CD14-positive monocyte (primary cell): ENCODE measurements around the gene MYOZ3. TPM values are rescaled to one million over a fixed set of nuclear protein-coding genes. Genes with fewer than 3 reads are reported as not detected.

Experiments
- DNase-seq, 3 donors: peaks; one replicate each; pipeline ENCODE4 v3.0.0-alpha.2; 2011 to 2022
- H2AFZ ChIP-seq: 2 replicates; pipeline ENCODE4 v1.6.0; 2012; ENCODE audit warnings: mild to moderate bottlenecking, low read depth, low read length, inconsistent platforms; ENCODE audit not compliant: insufficient read depth, poor library complexity, severe bottlenecking
- H3K27ac ChIP-seq, 2 donors: 1 replicate in 1 of 2; 2 replicates in 1 of 2; pipeline ENCODE4 v1.5.1; 2012 to 2013; ENCODE audit warnings: low read length in 2 of 2, control low read depth in 1 of 2, inconsistent platforms in 1 of 2, low read depth in 1 of 2, mild to moderate bottlenecking in 1 of 2
- H3K27me3 ChIP-seq, 2 donors: one replicate each; pipeline versions ENCODE4 v1.6.0 to v1.6.1; 2011 to 2013; ENCODE audit warnings: low read length in 2 of 2; ENCODE audit not compliant: control insufficient read depth in 2 of 2, insufficient read depth in 2 of 2
- H3K36me3 ChIP-seq, 2 donors: replicated peaks in 1 of 2; 1 replicate in 1 of 2; 2 replicates in 1 of 2; pipeline versions ENCODE4 v1.5.1 to v1.6.1; 2012 to 2013; ENCODE audit warnings: low read length in 2 of 2, control low read depth in 1 of 2, inconsistent platforms in 1 of 2, mild to moderate bottlenecking in 1 of 2; ENCODE audit not compliant: insufficient read depth in 2 of 2, control insufficient read depth in 1 of 2
- H3K4me1 ChIP-seq, 2 donors: 1 replicate in 1 of 2; 2 replicates in 1 of 2; pipeline versions ENCODE4 v1.5.1 to v1.6.1; 2012 to 2013; ENCODE audit warnings: low read length in 2 of 2, control low read depth in 1 of 2, inconsistent platforms in 1 of 2, mild to moderate bottlenecking in 1 of 2, moderate library complexity in 1 of 2; ENCODE audit not compliant: insufficient read depth in 2 of 2, control insufficient read depth in 1 of 2
- H3K4me2 ChIP-seq: replicated peaks from 2 replicates; pipeline ENCODE3; 2012; ENCODE audit warnings: low read length, moderate library complexity, mild to moderate bottlenecking; ENCODE audit not compliant: poor library complexity, severe bottlenecking; ENCODE audit errors: extremely low read depth
- H3K4me3 ChIP-seq, 3 experiments: fragments of 200-600 bp in 1 of 3; sonication (generic) in 1 of 3; replicated peaks in 1 of 3; 1 replicate in 2 of 3; 2 replicates in 1 of 3; pipeline ENCODE4 v1.5.1; 2011 to 2013; ENCODE audit warnings: low read length in 3 of 3, mild to moderate bottlenecking in 3 of 3, control low read depth in 2 of 3, low read depth in 2 of 3, inconsistent platforms in 1 of 3, moderate library complexity in 1 of 3
- H3K79me2 ChIP-seq: 2 replicates; pipeline ENCODE4 v1.6.0; 2012; ENCODE audit warnings: mild to moderate bottlenecking, control low read depth, inconsistent platforms, low read length, moderate library complexity; ENCODE audit not compliant: insufficient read depth
- H3K9ac ChIP-seq: 2 replicates; pipeline ENCODE4 v1.6.0; 2017; ENCODE audit warnings: low read length, mild to moderate bottlenecking; ENCODE audit not compliant: insufficient read depth, poor library complexity, severe bottlenecking
- H3K9me3 ChIP-seq, 2 donors: replicated peaks in 1 of 2; 1 replicate in 1 of 2; 2 replicates in 1 of 2; pipeline versions ENCODE4 v1.5.1 to v1.6.1; 2012 to 2013; ENCODE audit warnings: low read length in 2 of 2, control low read depth in 1 of 2; ENCODE audit not compliant: control insufficient read depth in 1 of 2, insufficient read depth in 1 of 2
- H4K20me1 ChIP-seq: 2 replicates; pipeline ENCODE4 v1.6.0; 2012; ENCODE audit warnings: mild to moderate bottlenecking, low read length, control low read depth, moderate library complexity; ENCODE audit not compliant: insufficient read depth
- H3K27ac Mint-ChIP-seq, 7 donors: one replicate each; pipeline ENCODE4 v1.8.0; 2020; ENCODE audit warnings: mild to moderate bottlenecking in 7 of 7, mixed read lengths in 7 of 7, moderate library complexity in 6 of 7, inconsistent platforms in 2 of 7
- H3K27me3 Mint-ChIP-seq, 3 donors: one replicate each; pipeline ENCODE4 v1.8.0; 2021 to 2022; ENCODE audit warnings: low read depth in 3 of 3, mild to moderate bottlenecking in 3 of 3, mixed read lengths in 3 of 3, moderate library complexity in 3 of 3, inconsistent platforms in 1 of 3
- H3K36me3 Mint-ChIP-seq, 2 donors: one replicate each; pipeline ENCODE4 v1.8.0; 2020; ENCODE audit warnings: mixed read lengths in 2 of 2, inconsistent platforms in 1 of 2, mild to moderate bottlenecking in 1 of 2
- H3K4me1 Mint-ChIP-seq: one replicate; pipeline ENCODE4 v1.8.0; 2020; ENCODE audit warnings: mild to moderate bottlenecking, mixed read lengths
- H3K4me3 Mint-ChIP-seq, 2 donors: one replicate each; pipeline ENCODE4 v1.8.0; 2020; ENCODE audit warnings: mild to moderate bottlenecking in 2 of 2, mixed read lengths in 2 of 2, moderate library complexity in 1 of 2
- H3K9me3 Mint-ChIP-seq, 7 donors: one replicate each; pipeline ENCODE4 v1.8.0; 2020 to 2022; ENCODE audit warnings: mixed read lengths in 7 of 7, mild to moderate bottlenecking in 6 of 7, moderate library complexity in 6 of 7, inconsistent platforms in 2 of 7
- CTCF ChIP-seq: fragments of 200-600 bp; IDR thresholded peaks from one replicate; pipeline ENCODE4 v1.8.0; 2022; ENCODE audit warnings: antibody characterized with exemption, mild to moderate bottlenecking
- WGBS: methylation state at CpG from one replicate; pipeline ENCODE4 v1.1.5; 2013; ENCODE audit warnings: missing lambda C conversion rate; ENCODE audit not compliant: insufficient coverage; 5-methylcytosine and 5-hydroxymethylcytosine counted together
- intact Hi-C, 2 donors: fragments of 100-400 bp; cut with micrococcal nuclease; formaldehyde crosslinking; loops; one replicate each; pipeline versions ENCODE4 v1.15.0 to v1.15.1; 2023
- polyA plus RNA-seq, 3 donors: library from polyadenylated mRNA; depleted of rRNA in 1 of 3; unstranded in 2 of 3; stranded (reverse) in 1 of 3; fragments of 300-500 nt in 2 of 3; fragments of >200 nt in 1 of 3; fragmentation: Illumina TruSeq in 2 of 3; gene quantifications; 1 replicate in 2 of 3; 2 replicates in 1 of 3; pipeline ENCODE4 v1.2.3, GENCODE V29; 2012 to 2021

MYOZ3 gene
- polyA plus RNA-seq, 3 donors: not detected

DNA sequence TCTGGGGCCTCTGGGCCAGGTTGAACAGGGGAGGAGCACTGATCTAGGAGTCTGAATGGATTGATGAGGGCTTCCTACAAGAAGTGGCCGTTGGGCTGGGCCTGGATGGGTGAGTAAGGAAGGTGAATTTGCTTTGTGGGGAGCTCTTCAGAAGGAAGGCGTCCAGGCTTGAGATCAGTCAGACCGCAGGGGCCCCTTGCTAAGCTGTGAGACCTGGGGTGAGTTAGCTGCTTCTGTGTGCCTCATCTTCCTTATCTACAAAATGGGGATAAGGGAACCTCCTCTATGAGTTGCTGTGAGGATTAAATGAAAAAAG is 21.7 kb upstream of the MYOZ3 start:
- Histone ChIP-seq H3K79me2 (no peaks in the 10 kb centered on the region), H3K9ac (no peak overlapping the region), H3K27me3 (no peaks in the 10 kb centered on the region), H3K27ac (no peak overlapping the region), H3K9me3 (no peaks in the 10 kb centered on the region), H3K4me1 (peaks cover 10 to 13% of the 10 kb centered on the region in 2 donors), H4K20me1 (no peaks in the 10 kb centered on the region), H3K36me3 (no peaks in the 10 kb centered on the region), H3K4me3 (no peak overlapping the region), H3K4me2 (no peak overlapping the region), H2AFZ (no peak overlapping the region)
- DNase-seq: no peak
- H3K36me3 Mint-ChIP-seq: no peaks in the 10 kb centered on the region
- intact Hi-C loops: no loop called here
- H3K4me1 Mint-ChIP-seq: peaks cover 26% of the 10 kb centered on the region
- no peaks in the 10 kb centered on the region for H3K9me3 Mint-ChIP-seq
- peaks cover 2 to 12% (median 10%) of the 10 kb centered on the region in 3 donors for H3K27me3 Mint-ChIP-seq
- no peak overlapping the region for H3K4me3 Mint-ChIP-seq
- TF ChIP-seq CTCF: no peak
- no CpG with 5 or more reads among the region's 3 CpGs for WGBS
- no peak overlapping the region for H3K27ac Mint-ChIP-seq

DNA sequence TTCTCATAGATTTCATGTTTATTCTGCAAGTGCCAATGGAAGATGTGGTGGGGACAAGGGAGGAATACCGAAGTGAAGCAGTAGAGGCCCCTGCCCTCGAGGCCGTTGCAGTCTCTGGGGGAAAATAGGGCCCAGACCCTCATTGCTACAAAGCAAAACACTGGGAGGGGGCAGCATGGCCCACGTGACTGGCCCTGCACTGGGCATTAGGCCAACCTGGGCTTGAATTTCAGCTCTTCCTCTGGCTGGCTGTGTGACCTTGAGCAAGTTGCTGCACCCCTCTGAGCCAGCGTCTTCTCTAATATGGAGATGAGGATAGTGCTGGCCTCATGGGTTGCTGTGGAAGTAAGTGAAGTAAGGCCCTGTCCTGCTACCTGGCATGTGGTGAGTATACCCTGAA is 21.3 kb upstream of the MYOZ3 start:
- no peak overlapping the region for H3K9ac ChIP-seq
- no peak overlapping the region for H3K4me2 ChIP-seq
- no peak for DNase-seq

More for the DNA sequence above, 21.3 kb upstream of the MYOZ3 start:
- peaks cover 2 to 12% (median 10%) of the 10 kb centered on the region in 3 donors for H3K27me3 Mint-ChIP-seq
- 67% methylated on average over 1 of the region's 5 CpGs for WGBS
- no peaks in the 10 kb centered on the region for H3K9me3 Mint-ChIP-seq
- no peak for TF ChIP-seq CTCF
- H3K27ac Mint-ChIP-seq: no peak overlapping the region
- H3K4me3 ChIP-seq: no peak overlapping the region
- no peaks in the 10 kb centered on the region for H3K36me3 Mint-ChIP-seq
- H3K27ac ChIP-seq: no peak overlapping the region
- no peaks in the 10 kb centered on the region for H4K20me1 ChIP-seq
- intact Hi-C loops: no loop called here
- peaks cover 26% of the 10 kb centered on the region for H3K4me1 Mint-ChIP-seq
- no peaks in the 10 kb centered on the region for H3K36me3 ChIP-seq
- H3K4me3 Mint-ChIP-seq: peak overlapping the region in 1 of 2 donors; percentile 4
- no peaks in the 10 kb centered on the region for H3K79me2 ChIP-seq
- H2AFZ ChIP-seq: no peak overlapping the region
- H3K27me3 ChIP-seq: no peaks in the 10 kb centered on the region
- H3K4me1 ChIP-seq: peaks cover 10 to 13% of the 10 kb centered on the region in 2 donors
- H3K9me3 ChIP-seq: no peaks in the 10 kb centered on the region
